Coronary artery (tissue), 2 donors: ENCODE results near the gene RAPGEFL1.
A peak's percentile ranks its signal among the peaks of the same experiment; 100 is the strongest.
"Not testable (repeated sequence)": the region's sequence is repeated elsewhere in the genome, so short reads cannot be mapped to it uniquely, and the experiment has no call there.

Experiments used
- DNase-seq: peaks from one replicate; pipeline ENCODE4 v3.0.0-alpha.2; 2017; ENCODE audit warnings: low spot score
- H3K27ac ChIP-seq, 2 donors: fragments of 200-600 bp; sonication (generic); one replicate each; pipeline ENCODE4 v1.5.1; 2016 to 2019
- H3K4me3 ChIP-seq: fragments of 200-600 bp; sonication (generic); 2 replicates; pipeline ENCODE4 v1.5.1; 2016; ENCODE audit warnings: mild to moderate bottlenecking, moderate library complexity
- TF ChIP-seq, protein P1 (sequence below): fragments of 200-600 bp; sonication (generic); IDR thresholded peaks from one replicate; pipeline ENCODE4 v1.5.1; 2019; ENCODE audit warnings: antibody characterized with exemption

Gene RAPGEFL1, protein sequence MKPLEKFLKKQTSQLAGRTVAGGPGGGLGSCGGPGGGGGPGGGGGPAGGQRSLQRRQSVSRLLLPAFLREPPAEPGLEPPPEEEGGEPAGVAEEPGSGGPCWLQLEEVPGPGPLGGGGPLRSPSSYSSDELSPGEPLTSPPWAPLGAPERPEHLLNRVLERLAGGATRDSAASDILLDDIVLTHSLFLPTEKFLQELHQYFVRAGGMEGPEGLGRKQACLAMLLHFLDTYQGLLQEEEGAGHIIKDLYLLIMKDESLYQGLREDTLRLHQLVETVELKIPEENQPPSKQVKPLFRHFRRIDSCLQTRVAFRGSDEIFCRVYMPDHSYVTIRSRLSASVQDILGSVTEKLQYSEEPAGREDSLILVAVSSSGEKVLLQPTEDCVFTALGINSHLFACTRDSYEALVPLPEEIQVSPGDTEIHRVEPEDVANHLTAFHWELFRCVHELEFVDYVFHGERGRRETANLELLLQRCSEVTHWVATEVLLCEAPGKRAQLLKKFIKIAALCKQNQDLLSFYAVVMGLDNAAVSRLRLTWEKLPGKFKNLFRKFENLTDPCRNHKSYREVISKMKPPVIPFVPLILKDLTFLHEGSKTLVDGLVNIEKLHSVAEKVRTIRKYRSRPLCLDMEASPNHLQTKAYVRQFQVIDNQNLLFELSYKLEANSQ

DNA sequence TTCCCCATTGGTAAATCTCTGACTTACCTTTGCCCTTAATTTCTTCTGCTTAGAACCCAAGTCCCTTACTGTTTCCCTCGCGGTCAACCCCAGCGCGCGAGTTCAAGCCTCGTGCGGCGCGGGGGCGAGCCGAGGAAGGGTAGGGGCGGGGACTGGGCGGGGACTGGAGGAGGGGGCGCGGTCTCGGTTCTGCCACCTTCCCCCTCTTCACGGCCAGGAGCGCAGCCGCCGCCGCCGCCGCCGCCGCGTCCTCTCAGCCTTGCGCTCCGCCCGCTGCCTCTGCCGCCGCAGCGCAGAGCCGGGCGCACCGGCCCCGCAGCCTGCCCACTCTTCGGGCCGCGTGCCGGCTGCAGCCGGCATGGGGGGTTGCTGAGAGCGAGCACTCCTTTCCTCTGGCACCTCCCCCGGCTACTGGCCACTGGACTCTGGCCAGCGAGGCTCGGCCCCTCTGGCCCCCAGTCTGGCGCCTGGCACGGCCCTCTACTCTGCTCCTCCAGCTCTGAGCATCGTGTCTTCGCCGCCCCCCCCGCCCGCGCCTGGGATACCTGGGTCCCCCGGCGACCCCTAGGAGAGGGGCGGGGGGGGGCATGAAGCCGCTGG, at the start of gene RAPGEFL1:
TSS of gene RAPGEFL1 (plus strand) at position 196 of the 600 bp plus-strand sequence. CDS start at position 588, 392 bp downstream.
- Histone ChIP-seq H3K4me3 (peak within 1 kb of the TSS; percentile 68), H3K27ac (no peak within 1 kb of the TSS)
- TF ChIP-seq, protein P1, sequence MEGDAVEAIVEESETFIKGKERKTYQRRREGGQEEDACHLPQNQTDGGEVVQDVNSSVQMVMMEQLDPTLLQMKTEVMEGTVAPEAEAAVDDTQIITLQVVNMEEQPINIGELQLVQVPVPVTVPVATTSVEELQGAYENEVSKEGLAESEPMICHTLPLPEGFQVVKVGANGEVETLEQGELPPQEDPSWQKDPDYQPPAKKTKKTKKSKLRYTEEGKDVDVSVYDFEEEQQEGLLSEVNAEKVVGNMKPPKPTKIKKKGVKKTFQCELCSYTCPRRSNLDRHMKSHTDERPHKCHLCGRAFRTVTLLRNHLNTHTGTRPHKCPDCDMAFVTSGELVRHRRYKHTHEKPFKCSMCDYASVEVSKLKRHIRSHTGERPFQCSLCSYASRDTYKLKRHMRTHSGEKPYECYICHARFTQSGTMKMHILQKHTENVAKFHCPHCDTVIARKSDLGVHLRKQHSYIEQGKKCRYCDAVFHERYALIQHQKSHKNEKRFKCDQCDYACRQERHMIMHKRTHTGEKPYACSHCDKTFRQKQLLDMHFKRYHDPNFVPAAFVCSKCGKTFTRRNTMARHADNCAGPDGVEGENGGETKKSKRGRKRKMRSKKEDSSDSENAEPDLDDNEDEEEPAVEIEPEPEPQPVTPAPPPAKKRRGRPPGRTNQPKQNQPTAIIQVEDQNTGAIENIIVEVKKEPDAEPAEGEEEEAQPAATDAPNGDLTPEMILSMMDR: no peak
- no peak for DNase-seq

DNA sequence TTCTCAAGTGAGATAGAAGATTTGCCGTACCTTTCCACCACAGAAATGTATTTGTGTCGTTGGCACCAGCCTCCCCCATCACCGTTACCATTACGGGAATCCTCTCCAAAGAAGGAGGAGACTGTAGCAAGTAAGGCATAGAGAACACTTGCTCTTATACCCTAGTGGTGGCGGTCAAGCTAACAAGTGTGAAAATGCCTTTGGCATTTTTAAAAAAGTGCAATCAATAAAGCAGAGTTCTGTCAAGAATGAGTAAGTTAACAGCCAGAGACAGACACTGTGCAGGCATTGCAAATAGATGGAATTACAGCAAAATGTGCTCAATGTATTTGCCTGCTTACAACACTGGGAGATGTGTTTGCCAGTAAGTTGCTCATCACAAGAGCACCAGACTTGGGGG, 47.8 kb upstream of the RAPGEFL1 start:
- Histone ChIP-seq H3K27ac (no peak overlapping the region), H3K4me3 (no peak overlapping the region)
- TF ChIP-seq, protein P1: no peak
- DNase-seq: no peak

DNA sequence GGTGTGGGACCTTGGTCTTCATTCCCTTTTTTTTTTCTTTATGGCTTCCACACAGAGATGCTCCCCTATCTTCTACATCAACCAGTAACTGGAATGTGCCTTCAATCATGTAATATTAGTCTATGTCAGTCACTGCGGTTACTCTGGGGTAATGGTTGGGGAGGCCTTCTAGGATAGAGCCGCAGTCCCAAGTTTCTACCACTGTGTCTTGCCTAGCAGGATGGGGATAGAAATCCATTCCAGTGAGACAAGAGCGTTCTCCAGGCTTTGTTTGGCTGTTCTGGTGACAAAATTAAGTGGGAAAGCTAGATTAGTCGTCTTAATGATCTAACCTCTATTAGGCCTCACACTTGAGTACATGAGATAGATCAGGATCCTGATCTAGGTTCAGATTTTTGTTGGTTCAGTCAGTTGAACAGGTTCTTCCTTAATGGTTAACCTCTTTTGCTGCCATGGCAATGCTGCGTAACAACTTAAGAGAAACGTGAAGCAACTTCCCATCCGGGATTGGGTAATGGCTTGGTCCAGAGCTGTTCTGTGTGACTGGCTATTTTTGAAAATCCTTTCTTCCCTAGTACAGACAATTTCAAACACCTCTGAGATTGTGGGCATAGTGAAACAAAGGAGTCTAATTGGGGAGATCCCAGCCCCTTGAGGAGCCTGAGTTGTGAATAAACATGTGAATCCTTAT, 46.8 kb upstream of the RAPGEFL1 start:
- TF ChIP-seq, protein P1: no peak
- Histone ChIP-seq H3K4me3 (no peak overlapping the region), H3K27ac (peak overlapping the region in 1 of 2 donors; percentile 58)
- no peak for DNase-seq

DNA sequence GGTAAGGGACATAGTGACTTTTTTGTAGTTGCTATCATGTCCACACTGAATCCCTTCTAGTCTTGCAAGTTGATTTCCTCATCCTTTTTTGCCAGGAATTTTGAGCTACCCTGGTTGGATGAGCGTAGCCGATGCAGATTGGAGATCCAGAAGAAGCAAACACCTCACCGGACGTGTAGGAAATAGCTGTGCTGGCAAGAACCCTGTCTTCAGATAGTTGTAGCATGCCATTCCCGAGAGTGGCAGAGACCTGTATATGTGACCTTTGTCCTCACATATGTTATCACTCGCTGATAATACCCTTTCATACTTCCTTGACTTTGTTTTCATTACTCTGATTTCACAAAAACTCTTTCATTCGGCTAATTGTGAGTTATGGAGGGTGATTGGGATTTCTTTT, 43.1 kb upstream of the RAPGEFL1 start:
- Histone ChIP-seq H3K27ac (no peak overlapping the region), H3K4me3 (no peak overlapping the region)
- no peak for DNase-seq
- TF ChIP-seq, protein P1: no peak

DNA sequence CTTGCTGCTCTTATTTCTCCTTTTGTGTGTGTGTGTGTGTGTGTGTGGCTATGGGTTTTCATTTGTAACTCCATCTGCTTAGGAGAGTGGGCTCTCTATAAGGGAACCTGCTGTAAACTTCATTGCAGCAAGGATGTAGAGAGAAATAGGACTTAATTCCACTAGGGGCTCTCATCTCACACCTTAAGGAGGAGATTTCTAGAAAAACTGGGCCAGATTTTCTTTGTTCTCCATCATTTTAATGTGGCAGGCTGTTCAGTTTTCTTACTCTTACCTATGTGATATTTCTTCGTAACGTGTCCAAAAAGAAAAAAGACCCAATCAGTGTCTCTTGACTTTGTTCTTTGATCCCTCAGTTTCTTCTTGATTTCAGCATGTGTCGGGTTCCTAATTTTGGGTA, 41.5 kb upstream of the RAPGEFL1 start:
- no peak for DNase-seq
- Histone ChIP-seq H3K4me3 (no peak overlapping the region), H3K27ac (no peak overlapping the region)
- TF ChIP-seq, protein P1: no peak

DNA sequence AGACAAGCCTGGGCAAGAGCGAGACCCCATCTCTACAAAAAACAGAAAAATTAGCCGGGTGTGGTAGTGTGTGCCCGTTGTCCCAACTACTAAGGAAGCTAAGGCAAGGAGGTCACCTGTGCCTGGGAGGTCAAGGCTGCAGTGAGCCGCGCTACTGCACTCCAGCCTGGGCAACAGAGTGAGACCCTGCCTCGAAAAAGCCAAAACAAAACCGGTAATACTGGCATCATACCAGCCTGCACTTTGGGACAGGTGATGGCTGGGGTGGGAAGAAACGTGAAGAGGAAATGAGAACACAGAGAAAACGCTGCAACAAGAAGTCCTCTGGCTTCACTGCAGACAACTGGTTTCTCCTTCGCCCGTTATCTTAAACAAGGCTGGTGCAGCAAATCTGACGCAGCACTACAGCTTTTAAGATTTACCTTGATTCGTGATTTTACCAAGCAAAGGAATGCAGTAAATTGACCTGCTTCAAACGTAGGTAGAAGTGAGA, 37.7 kb upstream of the RAPGEFL1 start:
- TF ChIP-seq, protein P1: no peak
- H3K27ac ChIP-seq: peak overlapping the region; percentile 96 to 97
- DNase-seq: no peak
- peak overlapping the region; percentile 79 for H3K4me3 ChIP-seq

DNA sequence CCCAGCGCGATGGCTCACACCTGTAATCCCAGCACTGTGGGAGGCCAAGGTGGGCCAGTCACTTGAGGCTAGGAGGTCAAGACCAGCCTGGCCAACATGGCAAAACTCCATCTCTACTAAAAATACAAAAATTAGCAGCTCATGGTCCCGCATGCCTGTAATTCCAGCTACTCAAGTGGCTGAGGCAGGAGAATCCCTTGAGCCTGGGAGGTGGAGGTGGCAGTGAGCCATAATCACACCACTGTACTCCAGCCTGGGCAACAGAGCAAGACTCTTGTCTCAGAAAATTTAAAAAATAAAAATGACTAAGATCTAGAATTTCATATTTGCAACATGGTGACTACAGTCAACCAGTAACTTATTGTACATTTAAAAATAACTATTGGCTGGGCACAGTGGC, 34.1 kb upstream of the RAPGEFL1 start:
- H3K27ac ChIP-seq, DNase-seq, H3K4me3 ChIP-seq: not testable (repeated sequence)
